Myocyte (in vitro differentiated cells): ENCODE measurements around the gene CFAP100. TPM values are rescaled to one million over a fixed set of nuclear protein-coding genes. Genes with fewer than 3 reads are reported as not detected.

Experiments used
- DNase-seq: peaks from one replicate; pipeline ENCODE4 v3.0.0-alpha.2; 2012; ENCODE audit warnings: low read depth
- total RNA-seq: library from RNA; depleted of rRNA; stranded (reverse); fragments of >200 nt; gene quantifications from 2 replicates; pipeline ENCODE4 v1.2.3, GENCODE V29; 2014

CFAP100 gene
- total RNA-seq, 1 donor from 2014 or later, result not detected

- DNase-seq, result no peak
Measured at GRCh38 chr3:126419886-126420786, 25.4 kb downstream of the CFAP100 start.

DNA sequence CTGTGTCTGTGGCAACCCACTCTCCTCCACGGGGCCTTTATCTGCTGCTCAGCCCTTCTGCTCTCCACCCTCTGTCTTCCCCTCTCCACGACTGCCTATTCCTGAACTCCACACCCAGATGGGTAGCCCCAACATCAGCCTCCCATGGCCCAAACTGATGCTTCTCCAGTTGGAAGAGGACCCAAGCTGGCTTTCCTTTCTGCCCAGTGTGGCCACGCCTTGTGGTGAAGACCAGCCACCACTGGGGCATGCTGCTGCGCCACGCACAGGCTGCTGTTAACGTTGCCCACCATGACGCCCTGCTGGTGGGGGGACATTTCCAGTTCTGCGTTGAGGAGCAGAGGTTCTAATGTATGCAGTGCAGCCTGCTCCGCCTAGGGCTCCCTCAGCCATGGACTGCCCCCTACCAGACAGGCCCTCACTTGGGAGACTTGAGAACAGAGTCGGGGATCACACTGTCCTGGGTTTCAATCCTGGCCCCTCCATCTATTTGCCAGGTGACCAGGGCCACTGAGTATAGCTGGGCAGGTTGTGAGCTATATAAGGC, 26.9 kb downstream of the CFAP100 start:
- no peak for DNase-seq

GRCh38 chr3:126422121-126422520, 27.4 kb downstream of the CFAP100 start:
- no peak for DNase-seq

GRCh38 chr3:126422571-126423091, 27.9 kb downstream of the CFAP100 start:
- no peak for DNase-seq

GRCh38 chr3:126423191-126424038, 28.7 kb downstream of the CFAP100 start:
- no peak for DNase-seq

DNA sequence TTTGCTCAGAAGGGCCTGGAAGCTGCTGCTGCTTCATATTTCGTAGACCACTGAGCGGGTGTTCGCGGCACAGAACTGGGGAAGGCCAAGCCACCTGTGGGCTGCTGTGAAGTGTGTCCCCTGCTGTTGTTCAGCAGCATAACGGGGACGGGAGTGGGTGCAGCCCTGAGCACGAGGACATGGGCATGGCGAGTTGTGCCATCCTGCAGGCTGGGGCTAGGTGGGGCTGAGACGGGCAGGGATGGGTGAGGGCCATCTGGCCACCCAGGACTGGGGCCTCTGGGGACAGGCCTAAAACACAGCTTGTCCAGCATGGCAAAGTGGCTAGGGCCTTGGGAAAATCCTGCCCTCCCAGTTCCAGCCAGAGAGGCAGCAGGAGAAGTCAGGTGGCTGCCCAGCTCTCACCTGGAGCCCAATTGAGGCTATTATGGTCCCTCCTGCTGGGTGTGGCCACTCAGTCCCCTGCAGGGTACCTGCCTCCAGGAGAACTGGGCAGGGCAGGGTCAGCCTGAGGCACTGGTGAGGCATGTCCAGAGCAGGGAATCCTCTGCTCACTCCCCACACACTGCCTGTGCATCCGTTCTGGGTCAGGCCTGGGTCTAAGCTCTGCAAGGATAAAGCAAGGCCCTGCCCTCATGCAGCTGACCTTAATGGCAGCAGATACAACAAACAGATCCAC, 29.5 kb downstream of the CFAP100 start:
- DNase-seq, result no peak

DNA sequence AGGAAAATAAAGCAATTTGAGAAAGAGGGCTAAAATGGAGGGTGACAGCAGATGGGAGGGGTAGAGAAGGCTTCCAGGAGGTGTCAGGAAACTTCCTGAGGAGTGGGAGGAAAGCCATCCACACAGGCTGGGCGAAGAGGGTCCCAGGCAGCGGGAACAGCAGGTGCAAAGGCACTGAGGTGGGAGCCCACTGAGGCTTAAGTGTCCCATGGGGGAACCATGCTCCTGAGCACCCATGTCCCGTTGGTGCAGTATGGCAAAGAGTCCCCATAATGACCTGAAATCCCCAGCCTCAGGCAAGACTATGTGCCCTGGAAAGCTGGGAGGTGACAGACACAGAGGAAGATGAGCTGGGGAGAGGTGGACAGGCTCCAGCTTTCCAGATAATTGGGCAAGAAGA, 30.0 kb downstream of the CFAP100 start:
- DNase-seq, result no peak

DNA sequence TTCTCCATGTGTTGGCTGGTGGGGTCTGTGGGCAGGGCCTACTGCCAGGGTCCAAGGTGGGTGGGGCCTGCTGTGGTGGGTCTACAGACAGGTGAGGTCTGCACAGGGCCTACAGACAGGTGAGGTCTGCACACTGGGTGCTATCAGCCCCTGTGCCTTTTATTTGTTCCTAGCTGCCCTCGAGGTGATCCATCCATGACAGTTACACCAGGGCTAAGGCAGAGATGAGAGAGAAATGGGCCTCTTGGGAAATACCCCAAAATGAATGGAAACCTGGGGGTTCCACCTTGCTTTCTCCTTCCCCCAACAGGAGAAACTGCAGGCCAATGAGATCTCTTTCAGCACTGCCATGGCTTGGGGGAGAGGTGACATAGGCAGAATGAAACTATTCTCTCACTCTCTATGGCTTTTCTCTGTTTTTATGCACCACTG, 36.4 kb downstream of the CFAP100 start:
- DNase-seq, result no peak

DNA sequence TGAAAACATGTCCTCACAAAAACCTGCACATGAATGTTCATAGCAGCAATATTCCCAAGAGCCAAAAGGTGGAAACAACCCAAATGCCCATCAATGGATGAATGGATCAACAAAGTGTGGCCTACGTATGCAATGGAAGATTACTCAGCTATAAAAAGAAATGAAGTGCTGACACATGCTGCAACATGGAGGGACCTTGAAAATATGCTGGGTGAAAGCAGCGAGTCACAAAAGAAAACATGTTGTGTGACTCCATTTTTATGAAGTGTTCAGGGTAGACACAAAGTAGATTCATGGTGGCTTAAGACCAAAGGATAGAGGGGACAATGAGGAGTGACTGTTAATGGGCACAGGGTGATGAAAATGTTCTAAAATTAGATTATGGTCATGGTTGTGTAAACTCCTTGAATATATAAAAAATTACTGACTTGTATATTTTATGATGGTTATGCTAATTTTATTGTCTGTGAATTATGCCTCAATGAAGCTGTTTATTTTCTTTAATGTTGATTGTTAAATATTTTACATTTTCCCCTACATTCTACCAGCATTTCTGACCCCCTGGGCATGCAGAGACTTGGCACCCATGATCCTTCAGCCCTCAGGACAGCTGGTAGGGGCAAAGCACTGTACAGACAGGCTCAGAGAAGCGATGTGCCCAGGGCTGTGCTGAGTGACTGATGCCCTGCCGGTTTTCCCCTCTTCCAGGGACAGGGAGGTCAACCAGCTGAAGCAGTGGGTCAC, 37.8 kb downstream of the CFAP100 start:
- no peak for DNase-seq

GRCh38 chr3:126433105-126433430, 38.4 kb downstream of the CFAP100 start:
- DNase-seq, result no peak

GRCh38 chr3:126433496-126434263, 39.0 kb downstream of the CFAP100 start:
- no peak for DNase-seq

DNA sequence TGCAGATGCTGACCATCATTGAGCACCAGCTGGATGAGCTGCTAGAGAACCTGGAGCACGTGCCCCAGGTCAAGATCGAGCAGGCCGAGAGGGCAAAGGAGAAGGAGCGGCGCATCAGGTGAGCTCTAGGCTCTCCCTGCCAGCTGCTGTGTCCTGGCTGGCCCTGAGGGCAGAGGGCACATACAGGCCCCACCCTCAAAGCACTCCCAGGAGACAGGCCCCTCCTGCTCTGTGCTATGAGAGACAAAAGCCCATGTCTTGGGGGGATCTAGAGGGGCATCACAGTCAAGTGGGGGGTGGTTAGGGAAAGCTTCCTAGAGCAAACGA, 39.5 kb downstream of the CFAP100 start:
- no peak for DNase-seq

DNA sequence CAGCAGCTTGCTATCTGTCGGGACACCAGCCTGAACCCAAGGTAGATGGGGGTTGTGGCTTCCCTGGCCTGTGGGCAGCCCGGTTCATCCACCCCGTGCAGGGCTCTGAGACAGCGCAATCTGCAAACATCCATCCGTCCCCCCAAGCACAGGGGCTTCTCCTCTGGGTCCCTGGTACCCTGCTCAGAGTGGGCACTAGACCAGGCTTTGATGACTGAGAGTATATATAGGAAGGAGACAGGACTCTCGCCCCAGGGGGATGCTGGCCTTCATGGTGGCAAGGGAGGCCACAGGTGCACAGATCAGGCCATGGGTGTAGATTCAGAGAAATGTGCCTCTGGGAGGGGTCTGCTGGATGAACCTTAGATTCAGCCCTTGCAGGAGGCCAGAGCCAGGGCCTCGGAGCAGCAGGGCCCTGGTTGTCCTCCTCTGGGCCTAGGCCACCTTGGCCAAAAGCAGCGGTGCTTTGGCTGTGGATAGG, 40.3 kb downstream of the CFAP100 start:
- no peak for DNase-seq

DNA sequence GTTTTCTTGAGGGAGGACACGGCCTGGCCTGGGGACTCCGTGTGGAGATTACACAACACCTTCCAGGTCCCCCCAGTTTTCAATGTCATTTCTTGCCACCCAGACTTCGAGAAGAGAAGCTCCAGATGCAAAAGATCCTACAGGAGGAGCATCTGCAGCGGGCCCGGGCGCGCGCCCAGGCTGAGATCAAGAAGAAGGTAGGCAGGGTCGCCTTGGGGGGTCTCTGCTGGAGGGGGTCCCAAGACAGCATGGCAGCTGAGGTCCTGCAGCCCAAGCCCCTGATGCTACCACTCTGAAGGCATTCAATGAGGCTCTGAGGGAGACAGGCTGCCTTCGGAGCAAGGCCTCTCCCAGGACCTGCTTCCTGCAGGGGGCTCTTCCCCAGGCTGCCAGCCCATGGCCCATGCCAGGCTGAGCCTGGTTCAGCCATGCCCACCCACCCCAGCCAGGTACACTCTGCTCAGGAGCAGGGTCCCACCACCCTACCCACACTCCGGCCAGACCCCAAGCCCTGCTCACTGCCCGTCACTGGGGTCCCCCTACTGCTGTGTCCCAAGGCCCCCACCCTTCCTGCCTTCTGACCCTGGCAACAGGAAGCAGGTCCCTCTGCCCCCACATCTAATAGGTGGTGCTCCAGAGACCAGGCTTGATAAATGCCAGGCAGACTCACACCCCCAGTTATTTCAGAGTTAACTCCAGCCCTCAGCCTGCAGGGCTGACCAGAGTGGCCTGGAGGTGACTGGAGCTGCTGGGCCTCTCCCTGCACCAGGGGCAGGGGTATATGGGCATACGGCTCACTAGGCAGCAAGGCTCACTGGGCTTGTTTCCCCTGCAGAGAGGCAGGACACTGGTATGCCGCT, 41.0 kb downstream of the CFAP100 start:
- DNase-seq, result no peak

DNA sequence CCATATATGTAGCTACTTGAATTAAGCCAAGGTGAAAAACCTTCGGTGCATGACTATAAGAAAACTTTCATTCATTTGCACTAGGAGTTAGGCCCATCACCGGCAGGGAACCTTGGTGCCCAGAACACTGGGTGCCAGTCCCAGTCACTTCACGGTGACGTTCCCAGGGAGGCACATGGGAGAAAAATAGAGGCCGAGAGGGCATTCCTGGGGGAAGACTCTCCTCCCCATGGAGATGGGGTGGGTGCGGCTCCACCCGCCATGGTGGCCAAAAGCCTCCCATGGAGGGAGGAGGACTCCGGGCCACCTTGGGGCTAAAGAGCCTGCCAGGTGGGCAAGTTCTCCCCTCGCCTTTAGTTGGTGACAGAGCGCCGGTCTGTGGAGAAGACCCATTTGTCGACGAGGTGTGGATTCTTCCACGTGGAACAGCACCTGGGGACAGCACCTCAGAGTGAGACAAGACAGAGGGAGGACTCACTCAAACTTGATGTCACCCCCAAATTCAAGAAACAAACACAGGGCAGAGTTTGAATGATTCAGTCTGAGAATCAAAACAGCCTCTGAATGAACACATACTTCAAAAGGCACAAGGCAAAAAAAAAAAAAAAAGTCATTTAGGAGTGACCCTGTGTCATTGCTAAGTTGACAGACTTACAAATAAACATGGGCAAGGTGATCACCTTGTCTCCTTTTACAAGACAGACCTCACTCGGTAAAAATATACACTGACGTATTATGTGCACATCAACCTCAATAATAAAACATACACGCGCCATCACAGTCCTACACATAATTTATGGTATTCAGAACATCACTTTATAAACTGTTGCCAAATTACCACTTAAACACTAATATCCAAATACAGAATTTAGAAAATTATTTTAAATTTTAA, 42.4 kb downstream of the CFAP100 start:
- no peak for DNase-seq

DNA sequence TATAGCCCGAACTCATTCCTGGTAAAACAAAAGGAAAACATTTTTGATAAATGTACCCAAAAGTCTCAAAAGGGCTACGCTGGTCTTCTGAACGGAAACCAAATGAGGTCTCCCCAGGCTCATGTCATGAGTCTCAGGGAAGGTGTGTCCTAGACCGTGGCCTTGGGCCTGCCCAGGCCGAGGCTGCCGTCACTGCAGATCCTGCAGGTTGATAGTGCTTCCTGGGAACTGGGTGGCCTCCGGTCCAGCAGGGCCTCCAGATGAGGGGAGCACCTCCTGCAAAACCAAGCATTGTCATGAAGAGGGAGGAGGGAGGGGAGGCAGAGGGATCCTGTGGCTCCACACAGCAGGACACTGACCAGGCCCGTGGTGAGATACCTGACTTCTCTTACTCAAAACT, 43.5 kb downstream of the CFAP100 start:
- DNase-seq, result no peak

DNA sequence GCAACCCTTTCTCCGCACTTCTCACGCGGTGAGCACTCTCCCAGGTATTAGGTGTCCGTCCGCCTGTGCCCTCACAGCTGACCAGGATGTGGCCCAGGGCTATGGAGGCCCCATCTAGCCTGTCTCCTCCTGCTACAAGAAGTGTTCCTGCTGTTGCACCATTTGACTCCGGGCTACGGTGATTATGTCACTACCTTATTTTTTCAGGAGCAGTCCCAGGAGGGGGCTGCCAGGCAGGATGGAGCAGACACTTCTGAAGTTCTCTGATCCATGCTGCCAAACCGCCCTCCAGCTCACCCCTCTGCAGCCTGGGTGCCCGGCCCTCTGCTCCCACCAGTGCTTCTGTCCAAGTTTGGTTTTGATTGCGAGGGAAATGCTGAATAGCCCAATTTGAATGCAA, 44.0 kb downstream of the CFAP100 start:
- DNase-seq, result no peak
